Endothelial cell of umbilical vein (primary cell): ENCODE measurements around the gene WDPCP.

Experiments used
- CTCF ChIP-seq, 2 donors: IDR thresholded peaks; 1 replicate in 1 of 2; 2 replicates in 1 of 2; pipeline ENCODE4 v1.5.1; 2011; ENCODE audit warnings: low read length in 2 of 2, mild to moderate bottlenecking in 2 of 2, moderate library complexity in 2 of 2, control low read depth in 1 of 2, inconsistent platforms in 1 of 2, low read depth in 1 of 2; ENCODE audit not compliant: insufficient read depth in 1 of 2; ENCODE audit errors: extremely low read depth in 1 of 2
- EZH2 ChIP-seq: IDR thresholded peaks from 2 replicates; pipeline ENCODE4 v1.6.1; 2012; ENCODE audit warnings: borderline replicate concordance, low read depth, mild to moderate bottlenecking, moderate library complexity, low read length, inconsistent platforms; ENCODE audit not compliant: severe bottlenecking
- FOS ChIP-seq: IDR thresholded peaks from 2 replicates; pipeline ENCODE4 v1.6.1; 2011; ENCODE audit warnings: mild to moderate bottlenecking, low read length, moderate library complexity, borderline replicate concordance; ENCODE audit not compliant: insufficient read depth
- GATA2 ChIP-seq: IDR thresholded peaks from 2 replicates; pipeline ENCODE4 v1.7.0; 2011; ENCODE audit warnings: low read depth, mild to moderate bottlenecking, moderate library complexity, mixed read lengths, low read length; ENCODE audit not compliant: insufficient read length, insufficient read depth
- JUN ChIP-seq: IDR thresholded peaks from 2 replicates; pipeline ENCODE4 v1.6.1; 2011; ENCODE audit warnings: borderline replicate concordance, low read depth; ENCODE audit not compliant: insufficient read length, insufficient read depth
- MAX ChIP-seq: IDR thresholded peaks from 2 replicates; pipeline ENCODE4 v1.6.1; 2011; ENCODE audit not compliant: insufficient read depth, insufficient read length
- MYC ChIP-seq: IDR thresholded peaks from one replicate; pipeline ENCODE4 v1.6.1; 2011; ENCODE audit warnings: mild to moderate bottlenecking, low read depth, low read length
- POLR2A ChIP-seq: IDR thresholded peaks from 2 replicates; pipeline ENCODE4 v1.6.1; 2012; ENCODE audit warnings: low read depth, mild to moderate bottlenecking, control low read depth, low read length
- POLR2AphosphoS5 ChIP-seq: IDR thresholded peaks from 2 replicates; pipeline ENCODE4 v1.6.1; 2012; ENCODE audit warnings: low read depth, mild to moderate bottlenecking, control low read depth, low read length, moderate library complexity; ENCODE audit not compliant: insufficient read depth

DNA sequence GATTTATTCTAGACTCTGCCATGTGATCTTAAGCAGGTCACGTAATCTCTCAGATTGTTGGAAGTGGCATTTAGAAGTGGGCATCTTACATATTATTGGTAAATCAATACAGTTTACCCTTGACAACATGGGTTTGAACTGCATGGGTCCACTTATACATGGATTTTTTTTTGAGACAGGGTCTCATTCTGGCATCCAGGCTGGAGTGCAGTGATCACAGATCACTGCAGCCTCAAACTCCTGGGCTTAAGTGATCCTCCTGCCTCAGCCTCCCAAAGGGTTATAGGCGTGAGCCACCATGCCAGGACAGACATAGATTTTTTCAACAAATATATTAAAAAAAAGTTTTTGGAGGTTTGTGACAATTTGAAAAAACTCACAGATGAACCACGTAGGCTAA, 393.0 kb downstream of the WDPCP start:
- TF ChIP-seq POLR2AphosphoS5 (no peak), CTCF (IDR thresholded peaks at IDR 0.05; ENCODE audit: extremely low read depth in 1 of 2, insufficient read depth in 1 of 2, low read depth in 1 of 2, low read length in 2 of 2) (no peak), POLR2A (no peak), MAX (no peak), EZH2 (no peak), JUN (no peak), GATA2 (no peak), FOS (no peak), MYC (no peak)
